Thyroid gland (tissue), 4 donors: ENCODE measurements around the gene AAMDC.

Source experiments
- POLR2A ChIP-seq, 2 donors: fragments of 450-650 bp; IDR thresholded peaks; one replicate each; pipeline ENCODE4 v1.6.1; 2017; ENCODE audit warnings: antibody characterized with exemption in 2 of 2, mild to moderate bottlenecking in 2 of 2, moderate library complexity in 1 of 2
- TF ChIP-seq, protein P1 (sequence below), 6 experiments: fragments of 200-600 bp in 3 of 6; fragments of 450-650 bp in 3 of 6; sonication (generic) in 3 of 6; IDR thresholded peaks; one replicate each; pipeline ENCODE4 v1.5.1; 2016 to 2019; ENCODE audit warnings: antibody characterized with exemption in 6 of 6, mild to moderate bottlenecking in 2 of 6, inconsistent platforms in 1 of 6, moderate library complexity in 1 of 6

DNA sequence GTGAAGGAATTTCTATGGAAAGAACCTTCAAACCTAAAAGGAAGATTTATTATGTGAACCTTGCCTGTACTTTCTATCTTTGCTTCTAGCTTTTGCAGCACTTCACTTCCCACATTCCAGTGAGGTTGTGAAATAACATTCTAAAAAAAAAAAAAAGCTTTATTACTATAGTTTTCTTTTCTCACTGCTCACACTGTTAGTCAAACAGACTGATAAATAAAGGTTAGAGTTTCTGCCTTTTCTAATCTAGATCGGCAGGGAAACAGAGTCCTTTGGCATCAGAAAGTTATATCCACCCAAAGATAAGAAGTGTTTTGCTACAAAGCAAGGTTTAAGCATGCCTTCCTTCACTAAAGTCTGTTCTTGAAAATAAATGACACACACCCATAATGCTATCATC is 2.8 kb downstream of the AAMDC start:
- TF ChIP-seq, protein P1, sequence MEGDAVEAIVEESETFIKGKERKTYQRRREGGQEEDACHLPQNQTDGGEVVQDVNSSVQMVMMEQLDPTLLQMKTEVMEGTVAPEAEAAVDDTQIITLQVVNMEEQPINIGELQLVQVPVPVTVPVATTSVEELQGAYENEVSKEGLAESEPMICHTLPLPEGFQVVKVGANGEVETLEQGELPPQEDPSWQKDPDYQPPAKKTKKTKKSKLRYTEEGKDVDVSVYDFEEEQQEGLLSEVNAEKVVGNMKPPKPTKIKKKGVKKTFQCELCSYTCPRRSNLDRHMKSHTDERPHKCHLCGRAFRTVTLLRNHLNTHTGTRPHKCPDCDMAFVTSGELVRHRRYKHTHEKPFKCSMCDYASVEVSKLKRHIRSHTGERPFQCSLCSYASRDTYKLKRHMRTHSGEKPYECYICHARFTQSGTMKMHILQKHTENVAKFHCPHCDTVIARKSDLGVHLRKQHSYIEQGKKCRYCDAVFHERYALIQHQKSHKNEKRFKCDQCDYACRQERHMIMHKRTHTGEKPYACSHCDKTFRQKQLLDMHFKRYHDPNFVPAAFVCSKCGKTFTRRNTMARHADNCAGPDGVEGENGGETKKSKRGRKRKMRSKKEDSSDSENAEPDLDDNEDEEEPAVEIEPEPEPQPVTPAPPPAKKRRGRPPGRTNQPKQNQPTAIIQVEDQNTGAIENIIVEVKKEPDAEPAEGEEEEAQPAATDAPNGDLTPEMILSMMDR (IDR thresholded peaks at IDR 0.05): no peak
- no peak for TF ChIP-seq POLR2A (IDR thresholded peaks at IDR 0.05)
